Left ventricle myocardium superior (tissue), 1 donor: Measurements from ENCODE around the gene OLFM4. TPM values are rescaled to one million over a fixed set of nuclear protein-coding genes. Genes with fewer than 3 reads are reported as not detected.
A peak's percentile ranks its signal among the peaks of the same experiment; 100 is the strongest.
"Not testable (repeated sequence)": the region's sequence is repeated elsewhere in the genome, so short reads cannot be mapped to it uniquely, and the experiment has no call there.

Source experiments
- ATAC-seq: fragments of 200-7000 bp; cut with Tn5 transposase; one replicate; pipeline ENCODE4 v1.9.1; 2020; ENCODE audit warnings: mild to moderate bottlenecking, moderate library complexity
- DNase-seq: peaks from one replicate; pipeline ENCODE4 v3.0.0-alpha.2; 2020
- intact Hi-C: fragments of 100-400 bp; cut with micrococcal nuclease; formaldehyde crosslinking; loops from one replicate; pipeline ENCODE4 v1.11.0; 2022
- total RNA-seq: library from RNA; stranded (reverse); fragmentation: NEBNext Ultra II Directional; extraction: Animal tissue kit (Norgen Biotek cat#: 25700); gene quantifications from one replicate; pipeline ENCODE4 v1.2.1, GENCODE V29; 2021
- donor health status: DM: no; HTN: yes; CAD: no; lungs with severe emphysema.

OLFM4 gene
- total RNA-seq, 1 donor from 2014 or later = 0.20 TPM

DNA sequence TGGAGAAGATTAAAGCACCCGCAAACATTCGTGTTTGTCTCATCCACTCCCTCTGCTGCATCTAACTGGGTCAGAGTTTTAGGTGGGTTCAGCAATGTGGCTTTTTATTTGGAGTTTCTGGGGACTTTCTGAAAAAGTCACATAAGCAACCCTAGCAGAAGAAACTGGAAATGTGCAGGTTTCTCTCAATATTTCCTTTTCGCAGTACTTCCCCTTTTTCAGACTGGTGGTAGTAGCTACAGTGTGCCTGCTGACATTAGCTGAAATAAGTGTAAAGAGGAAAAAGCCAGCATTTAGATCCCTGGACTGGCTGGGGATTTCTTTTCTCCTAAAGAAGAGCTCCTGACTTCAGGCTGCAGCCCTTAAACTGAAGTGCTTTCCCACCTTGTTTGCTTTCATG lies 15.9 kb upstream of the OLFM4 start:
- DNase-seq (no peak), ATAC-seq (no peak)
- intact Hi-C loops = no loop called here

- ATAC-seq (no peak), DNase-seq (no peak)
- intact Hi-C loops = no loop called here
Measured at GRCh38 chr13:53013113-53013512, 15.5 kb upstream of the OLFM4 start.

GRCh38 chr13:53014018-53014417 lies 14.6 kb upstream of the OLFM4 start:
- ATAC-seq, DNase-seq, intact Hi-C loops: not testable (repeated sequence)

- no peak for ATAC-seq
- intact Hi-C loops = no loop called here
- no peak for DNase-seq
Measured at GRCh38 chr13:53014495-53015443, 13.8 kb upstream of the OLFM4 start.

DNA sequence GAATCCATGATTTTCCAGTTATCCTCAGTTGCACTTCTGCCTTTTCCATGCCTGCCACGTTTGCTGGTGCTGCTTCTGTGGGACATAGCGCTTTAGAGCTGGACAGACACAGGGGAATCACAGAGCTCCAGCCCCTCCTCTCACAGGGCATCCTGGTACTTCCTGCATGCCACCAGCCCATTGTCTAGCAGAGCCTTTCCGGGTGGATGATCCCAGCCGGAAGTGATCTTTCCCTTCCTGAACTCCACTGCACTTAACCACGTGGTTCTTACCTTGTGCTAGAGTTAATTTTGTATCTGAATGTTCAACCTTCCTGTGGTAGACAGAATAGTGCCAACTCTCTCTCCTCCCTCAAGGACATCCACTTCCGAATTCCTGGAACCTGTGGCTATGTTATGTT lies 12.6 kb upstream of the OLFM4 start:
- intact Hi-C loops = no loop called here
- ATAC-seq = no peak
- DNase-seq = no peak

DNA sequence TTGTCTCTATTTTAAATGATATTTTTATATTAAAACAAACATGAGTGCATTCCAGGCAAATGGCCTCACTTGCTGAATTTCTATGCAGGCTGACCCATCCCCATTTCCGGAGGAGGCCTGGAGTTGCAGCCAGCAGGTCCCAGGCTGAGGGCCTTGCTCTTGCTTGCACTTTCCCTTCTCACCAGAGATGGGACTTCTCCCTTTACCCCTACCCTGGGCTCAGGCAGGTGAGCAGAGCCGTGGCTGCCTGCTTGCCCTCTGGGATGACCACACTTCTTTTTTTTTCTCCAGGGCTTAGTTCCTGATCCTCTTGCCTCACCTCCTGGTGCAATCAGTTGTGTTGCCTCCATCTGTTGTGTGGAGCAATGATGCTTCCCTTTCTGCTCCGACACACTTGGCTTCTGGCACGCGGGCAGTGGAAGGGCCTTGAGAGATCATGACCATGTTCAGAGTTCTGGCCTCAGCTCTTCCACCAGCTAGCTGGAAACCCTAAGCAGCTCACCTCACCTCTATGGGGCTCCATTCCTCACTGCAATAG lies 11.1 kb upstream of the OLFM4 start:
- intact Hi-C loops = no loop called here
- no peak for ATAC-seq
- DNase-seq = no peak

- DNase-seq (no peak), ATAC-seq (no peak)
- intact Hi-C loops = no loop called here
Measured at GRCh38 chr13:53018690-53019647, 9.6 kb upstream of the OLFM4 start.

GRCh38 chr13:53020764-53021335 lies 7.8 kb upstream of the OLFM4 start:
- ATAC-seq = no peak
- intact Hi-C loops = no loop called here
- DNase-seq = no peak

DNA sequence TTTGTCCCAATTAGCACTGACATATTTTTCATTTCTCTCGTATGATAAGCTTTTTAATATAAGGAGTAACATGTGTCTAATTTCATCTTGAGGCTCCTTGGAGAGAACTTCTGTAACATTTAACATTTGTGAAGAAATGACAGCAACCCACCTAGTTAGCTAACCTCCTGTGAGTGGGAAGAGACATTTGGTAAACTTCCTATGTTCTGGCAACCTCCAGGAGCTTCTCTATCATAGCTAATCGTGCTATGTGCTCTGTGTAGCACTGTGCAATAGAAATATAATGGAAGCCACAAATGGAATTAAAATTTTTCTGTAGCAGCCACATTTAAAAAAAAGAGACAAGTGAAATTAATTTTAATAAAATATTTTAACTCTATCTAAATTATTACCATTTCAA lies 5.4 kb upstream of the OLFM4 start:
- intact Hi-C loops = no loop called here
- DNase-seq (no peak), ATAC-seq (no peak)

GRCh38 chr13:53028063-53028462 lies 550 bp upstream of the OLFM4 start:
- intact Hi-C loops = no loop called here
- DNase-seq (no peak), ATAC-seq (no peak)

GRCh38 chr13:53032849-53033248 lies 4.2 kb downstream of the OLFM4 start:
- intact Hi-C loops = no loop called here
- DNase-seq (no peak), ATAC-seq (no peak)

DNA sequence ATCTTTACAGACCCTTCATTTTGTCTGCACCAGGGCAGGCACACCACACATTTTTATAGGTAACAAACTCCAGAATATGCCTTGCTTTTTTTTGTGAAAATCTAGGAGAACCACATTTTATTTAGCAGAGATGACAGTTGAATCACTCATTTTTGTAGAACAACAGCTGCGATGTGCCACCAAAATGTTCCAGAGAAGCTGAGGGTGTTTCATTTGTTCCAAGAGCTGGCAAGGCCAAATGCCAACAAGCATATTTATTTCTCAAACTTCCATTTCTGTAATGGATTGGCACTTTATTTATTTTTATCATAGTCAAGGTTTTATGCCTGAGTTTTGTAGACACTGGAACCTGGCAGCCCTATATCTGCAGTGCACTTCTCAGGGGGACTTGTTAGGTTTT lies 10.4 kb downstream of the OLFM4 start:
- intact Hi-C loops = no loop called here
- ATAC-seq = no peak
- no peak for DNase-seq

- no peak for DNase-seq
- intact Hi-C loops = no loop called here
- peak; percentile 12 for ATAC-seq
Measured at GRCh38 chr13:53041968-53042516, 13.4 kb downstream of the OLFM4 start.

GRCh38 chr13:53042877-53043276 lies 14.3 kb downstream of the OLFM4 start:
- peak; percentile 59 for ATAC-seq
- intact Hi-C loops = no loop called here
- no peak for DNase-seq

GRCh38 chr13:53043398-53043797 lies 14.8 kb downstream of the OLFM4 start:
- DNase-seq (no peak), ATAC-seq (no peak)
- intact Hi-C loops = no loop called here

- peak; percentile 72 for ATAC-seq
- intact Hi-C loops = no loop called here
Measured at GRCh38 chr13:53045189-53045588, 16.6 kb downstream of the OLFM4 start.

GRCh38 chr13:53048880-53049279 lies 20.3 kb downstream of the OLFM4 start:
- intact Hi-C loops = no loop called here
- ATAC-seq (no peak), DNase-seq (no peak)

More at GRCh38 chr13:53045189-53045588, 16.6 kb downstream of the OLFM4 start:
- DNase-seq = no peak

DNA sequence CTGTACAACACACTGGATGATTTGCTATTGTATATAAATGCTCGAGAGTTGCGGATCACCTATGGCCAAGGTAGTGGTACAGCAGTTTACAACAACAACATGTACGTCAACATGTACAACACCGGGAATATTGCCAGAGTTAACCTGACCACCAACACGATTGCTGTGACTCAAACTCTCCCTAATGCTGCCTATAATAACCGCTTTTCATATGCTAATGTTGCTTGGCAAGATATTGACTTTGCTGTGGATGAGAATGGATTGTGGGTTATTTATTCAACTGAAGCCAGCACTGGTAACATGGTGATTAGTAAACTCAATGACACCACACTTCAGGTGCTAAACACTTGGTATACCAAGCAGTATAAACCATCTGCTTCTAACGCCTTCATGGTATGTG lies 21.5 kb downstream of the OLFM4 start:
- intact Hi-C loops = no loop called here
- ATAC-seq (no peak), DNase-seq (no peak)

DNA sequence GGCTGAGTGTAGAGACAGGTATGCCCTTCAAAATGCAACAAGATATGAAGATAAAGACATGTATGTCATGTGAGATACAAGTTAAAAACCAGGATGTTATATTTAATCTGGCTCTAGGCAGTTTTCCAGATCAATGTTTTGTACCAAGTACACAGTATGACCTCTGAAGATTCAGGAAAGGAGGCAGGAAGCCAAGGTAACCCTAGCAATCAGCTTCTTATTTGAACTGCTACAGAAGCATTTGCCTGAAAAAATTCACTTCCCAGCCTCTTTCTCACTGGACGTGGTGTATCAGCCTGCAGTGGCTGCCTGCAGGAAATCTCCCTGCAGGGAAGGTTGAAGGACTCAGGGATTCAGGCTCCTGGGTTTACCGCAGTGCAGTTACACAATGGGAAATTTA lies 24.1 kb downstream of the OLFM4 start:
- ATAC-seq = peak; percentile 47
- intact Hi-C loops = no loop called here
- DNase-seq = no peak
